Right lobe of liver (tissue), 6 donors: Measurements from ENCODE around the gene GALNT10. TPM values are rescaled to one million over a fixed set of nuclear protein-coding genes. Genes with fewer than 3 reads are reported as not detected.
A peak's percentile ranks its signal among the peaks of the same experiment; 100 is the strongest.

Source experiments
- ATAC-seq, 4 donors: fragments of 200-7000 bp; cut with Tn5 transposase; one replicate each; pipeline ENCODE4 v1.9.1; 2020; ENCODE audit warnings: mild to moderate bottlenecking in 4 of 4, moderate library complexity in 4 of 4
- DNase-seq, 3 donors: peaks; one replicate each; pipeline ENCODE4 v3.0.0-alpha.2; 2020
- H3K27ac ChIP-seq, 3 donors: fragments of 200-600 bp; one replicate each; pipeline ENCODE4 v1.8.0; 2022
- H3K27me3 ChIP-seq, 2 donors: fragments of 200-600 bp; one replicate each; pipeline ENCODE4 v1.8.0; 2022
- H3K36me3 ChIP-seq, 4 donors: fragments of 200-600 bp; sonication (generic) in 1 of 4; one replicate each; pipeline versions ENCODE4 v1.5.1 to v1.8.0; 2017 to 2022; ENCODE audit warnings: control low read depth in 1 of 4
- H3K4me1 ChIP-seq, 4 donors: fragments of 200-600 bp; sonication (generic) in 1 of 4; one replicate each; pipeline versions ENCODE4 v1.5.1 to v1.8.0; 2017 to 2022; ENCODE audit warnings: control low read depth in 1 of 4
- H3K4me3 ChIP-seq, 3 donors: fragments of 200-600 bp; one replicate each; pipeline ENCODE4 v1.8.0; 2022
- H3K9me3 ChIP-seq, 4 donors: fragments of 200-600 bp; sonication (generic) in 1 of 4; one replicate each; pipeline versions ENCODE4 v1.5.1 to v1.8.0; 2017 to 2022; ENCODE audit warnings: control low read depth in 1 of 4
- POLR2A ChIP-seq: fragments of 450-650 bp; IDR thresholded peaks from one replicate; pipeline ENCODE4 v1.6.1; 2017; ENCODE audit warnings: antibody characterized with exemption, mild to moderate bottlenecking
- WGBS: methylation state at CpG from one replicate; pipeline ENCODE4 v1.1.6; 2018; ENCODE audit warnings: low coverage, low lambda C conversion rate; ENCODE audit not compliant: insufficient coverage; ENCODE audit errors: missing lambda C conversion rate; 5-methylcytosine and 5-hydroxymethylcytosine counted together
- intact Hi-C, 2 donors: fragments of 100-400 bp; cut with DNase I; formaldehyde crosslinking; loops; one replicate each; pipeline versions ENCODE4 v1.11.2 to v1.14.1; 2022
- total RNA-seq, 6 experiments: library from RNA; depleted of rRNA in 2 of 6; stranded (reverse); fragments of >200 nt in 2 of 6; fragmentation: NEBNext Ultra II Directional in 3 of 6; extraction: Animal tissue kit (Norgen Biotek cat#: 25700) in 3 of 6; gene quantifications; one replicate each; pipeline versions ENCODE4 v1.1.0 to v1.2.4, GENCODE V29; 2016 to 2023
- TF ChIP-seq, protein P1 (sequence below), 4 donors: fragments of 200-600 bp in 3 of 4; fragments of 450-650 bp in 1 of 4; IDR thresholded peaks; one replicate each; pipeline versions ENCODE4 v1.5.1 to v1.8.0; 2016 to 2022; ENCODE audit warnings: antibody characterized with exemption in 4 of 4, mild to moderate bottlenecking in 2 of 4
- donor health status: DM: no; HTN: yes; CAD: no.
- donor health status: DM: no; HTN: no; CAD: no.
- donor health status: DM: no; HTN: no; CAD: no.
- donor health status: DM: no; HTN: yes; CAD: no.
- donor health status: DM: no; HTN: yes; CAD: no.

GALNT10 gene
- total RNA-seq, 6 experiments from 2014 or later = 4.0 to 9.7 (median 7.1) TPM

DNA sequence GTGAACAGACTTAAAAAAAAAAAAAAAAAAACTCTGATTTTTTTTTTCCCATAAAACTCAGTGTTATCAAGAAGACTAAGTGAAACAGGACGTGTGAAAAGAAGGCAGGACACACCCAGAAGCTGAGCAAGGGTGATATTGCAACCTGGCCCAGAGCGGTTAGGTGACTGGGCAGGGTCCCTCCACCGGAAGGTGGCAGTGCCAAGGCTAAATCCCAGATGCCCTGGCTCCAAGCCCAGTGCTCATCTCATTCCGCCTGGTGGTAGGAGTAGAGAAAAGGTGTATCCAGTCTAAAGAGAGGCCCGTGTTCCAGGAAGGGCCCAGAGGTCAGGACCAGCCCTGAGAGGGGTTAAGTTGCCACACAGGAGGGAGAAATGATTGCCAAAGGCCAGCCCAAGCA, 203.8 kb downstream of the GALNT10 start:
- peak in 3 of 4 donors; percentile 30 to 48 (median 42) for ATAC-seq
- no peak for TF ChIP-seq POLR2A
- TF ChIP-seq, protein P1, sequence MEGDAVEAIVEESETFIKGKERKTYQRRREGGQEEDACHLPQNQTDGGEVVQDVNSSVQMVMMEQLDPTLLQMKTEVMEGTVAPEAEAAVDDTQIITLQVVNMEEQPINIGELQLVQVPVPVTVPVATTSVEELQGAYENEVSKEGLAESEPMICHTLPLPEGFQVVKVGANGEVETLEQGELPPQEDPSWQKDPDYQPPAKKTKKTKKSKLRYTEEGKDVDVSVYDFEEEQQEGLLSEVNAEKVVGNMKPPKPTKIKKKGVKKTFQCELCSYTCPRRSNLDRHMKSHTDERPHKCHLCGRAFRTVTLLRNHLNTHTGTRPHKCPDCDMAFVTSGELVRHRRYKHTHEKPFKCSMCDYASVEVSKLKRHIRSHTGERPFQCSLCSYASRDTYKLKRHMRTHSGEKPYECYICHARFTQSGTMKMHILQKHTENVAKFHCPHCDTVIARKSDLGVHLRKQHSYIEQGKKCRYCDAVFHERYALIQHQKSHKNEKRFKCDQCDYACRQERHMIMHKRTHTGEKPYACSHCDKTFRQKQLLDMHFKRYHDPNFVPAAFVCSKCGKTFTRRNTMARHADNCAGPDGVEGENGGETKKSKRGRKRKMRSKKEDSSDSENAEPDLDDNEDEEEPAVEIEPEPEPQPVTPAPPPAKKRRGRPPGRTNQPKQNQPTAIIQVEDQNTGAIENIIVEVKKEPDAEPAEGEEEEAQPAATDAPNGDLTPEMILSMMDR (IDR thresholded peaks at IDR 0.05) = no peak
- WGBS = 66% methylated on average over 3 of the region's 5 CpGs
- DNase-seq = peak in 1 of 3 donors; percentile 36
- no peaks in the 10 kb centered on the region for H3K36me3 ChIP-seq
- H3K4me1 ChIP-seq = no peaks in the 10 kb centered on the region
- H3K4me3 ChIP-seq = no peak overlapping the region
- no peaks in the 10 kb centered on the region for H3K9me3 ChIP-seq
- no peak overlapping the region for H3K27ac ChIP-seq
- intact Hi-C loops = no loop called here
- no peaks in the 10 kb centered on the region for H3K27me3 ChIP-seq

- no peaks in the 10 kb centered on the region for H3K4me1 ChIP-seq
- TF ChIP-seq, protein P1 (IDR thresholded peaks at IDR 0.05) = no peak
- TF ChIP-seq POLR2A = no peak
- no peak overlapping the region for H3K4me3 ChIP-seq
- 71% methylated on average over 13 of the region's 14 CpGs for WGBS
- no peaks in the 10 kb centered on the region for H3K9me3 ChIP-seq
- intact Hi-C loops = no loop called here
- H3K27me3 ChIP-seq = no peaks in the 10 kb centered on the region
- H3K36me3 ChIP-seq = no peaks in the 10 kb centered on the region
- ATAC-seq = peak in 3 of 4 donors; percentile 56 to 78 (median 65)
- no peak overlapping the region for H3K27ac ChIP-seq
- peak; percentile 52 to 62 (median 60) for DNase-seq
These were observed 205.0 kb downstream of the GALNT10 start for GRCh38 chr5:154395407-154396106.

DNA sequence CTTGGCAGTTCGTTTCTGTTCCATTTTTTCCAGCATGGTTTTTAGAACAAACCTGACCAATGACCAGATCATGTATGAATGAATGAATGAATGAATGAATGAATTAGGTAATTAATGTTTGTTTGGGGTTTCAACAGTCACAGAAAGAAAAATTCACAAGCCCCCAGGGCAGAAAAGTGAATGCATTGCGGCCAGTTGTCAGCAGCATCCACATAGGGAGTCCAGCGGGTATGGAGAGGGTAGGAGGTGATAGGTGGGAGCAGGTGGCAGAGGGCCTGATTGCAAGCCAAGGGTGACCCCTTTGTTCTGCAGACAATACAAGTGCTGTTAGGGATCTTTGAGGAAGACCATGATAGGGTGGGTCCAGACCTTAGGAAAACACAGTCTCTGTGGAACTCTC, 205.6 kb downstream of the GALNT10 start:
- Histone ChIP-seq H3K27ac (no peak overlapping the region), H3K36me3 (no peaks in the 10 kb centered on the region), H3K27me3 (no peaks in the 10 kb centered on the region), H3K9me3 (no peaks in the 10 kb centered on the region), H3K4me3 (no peak overlapping the region), H3K4me1 (no peaks in the 10 kb centered on the region)
- DNase-seq = no peak
- WGBS = 90% methylated on average over 3 of the region's 3 CpGs
- ATAC-seq = no peak
- intact Hi-C loops = no loop called here
- no peak for TF ChIP-seq POLR2A
- TF ChIP-seq, protein P1 (IDR thresholded peaks at IDR 0.05) = no peak

DNA sequence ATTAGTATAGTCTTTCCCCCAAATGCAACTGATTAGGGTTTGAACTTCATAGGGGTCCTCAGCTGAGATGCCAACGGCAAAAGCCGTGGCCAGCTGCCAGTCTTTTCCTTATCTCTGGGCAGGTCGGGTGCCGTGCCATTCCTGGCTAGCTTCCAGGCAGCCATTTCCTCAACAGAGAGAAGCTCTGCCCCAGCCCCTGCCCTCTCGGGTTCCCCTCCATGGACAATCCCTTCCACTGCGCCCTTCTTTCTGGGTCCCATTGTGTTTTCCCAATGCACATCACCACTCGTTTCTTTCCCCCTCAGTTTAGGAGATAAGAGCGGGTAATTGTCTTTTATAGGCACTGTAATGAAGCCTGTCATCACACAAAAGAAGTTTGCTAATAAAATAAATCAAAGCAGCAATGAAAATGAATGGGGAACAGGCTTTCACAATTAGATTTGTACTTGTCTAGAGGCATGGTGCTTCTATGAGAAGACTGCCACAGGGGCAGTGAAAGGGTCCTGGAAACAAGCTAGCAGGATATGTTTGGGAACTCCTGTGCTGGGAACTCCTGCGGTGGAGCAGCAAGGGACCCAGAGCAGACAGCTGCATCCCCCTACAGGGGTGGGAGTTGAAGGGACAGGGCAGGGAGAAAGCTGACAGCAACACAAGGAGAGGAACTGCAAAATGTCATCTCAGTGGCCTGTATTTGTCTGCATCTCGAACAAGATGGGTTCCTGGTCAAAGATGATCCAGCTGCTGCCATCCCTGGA, 207.3 kb downstream of the GALNT10 start:
- H3K4me3 ChIP-seq = no peak overlapping the region
- intact Hi-C loops = no loop called here
- no peaks in the 10 kb centered on the region for H3K36me3 ChIP-seq
- no peaks in the 10 kb centered on the region for H3K9me3 ChIP-seq
- H3K4me1 ChIP-seq = no peaks in the 10 kb centered on the region
- WGBS = 37% methylated on average over 9 of the region's 10 CpGs
- H3K27ac ChIP-seq = no peak overlapping the region
- DNase-seq = peak in 1 of 3 donors; percentile 47
- no peaks in the 10 kb centered on the region for H3K27me3 ChIP-seq
- TF ChIP-seq, protein P1 (IDR thresholded peaks at IDR 0.05) = no peak
- TF ChIP-seq POLR2A = no peak
- ATAC-seq = peak in 1 of 4 donors; percentile 36
